Stomach (tissue), 4 donors: ENCODE results near the gene TTC7B.

Source experiments
- CTCF ChIP-seq, 7 experiments: fragments of 450-650 bp in 4 of 7; fragments of 200-600 bp in 3 of 7; sonication (generic) in 3 of 7; IDR thresholded peaks; one replicate each; pipeline ENCODE4 v1.5.1; 2016 to 2019; ENCODE audit warnings: antibody characterized with exemption in 7 of 7, control low read depth in 2 of 7, mild to moderate bottlenecking in 1 of 7
- EP300 ChIP-seq: sonication (generic); formaldehyde crosslinking; IDR thresholded peaks from one replicate; pipeline ENCODE4 v1.6.1; 2017; ENCODE audit warnings: antibody characterized with exemption
- POLR2A ChIP-seq, 4 donors: fragments of 450-650 bp; IDR thresholded peaks; one replicate each; pipeline ENCODE4 v1.6.1; 2016; ENCODE audit warnings: antibody characterized with exemption in 4 of 4, control low read depth in 2 of 4, mild to moderate bottlenecking in 1 of 4, moderate library complexity in 1 of 4
- POLR2AphosphoS5 ChIP-seq, 3 donors: sonication (generic); formaldehyde crosslinking; IDR thresholded peaks; one replicate each; pipeline ENCODE4 v1.6.1; 2016; ENCODE audit warnings: antibody characterized with exemption in 3 of 3

GRCh38 chr14:90546767-90547166, 269.5 kb downstream of the TTC7B start:
- no peak for TF ChIP-seq CTCF (IDR thresholded peaks at IDR 0.05)
- no peak for TF ChIP-seq POLR2A (IDR thresholded peaks at IDR 0.05)
- no peak for TF ChIP-seq EP300
- no peak for TF ChIP-seq POLR2AphosphoS5 (IDR thresholded peaks at IDR 0.05)
